KMS-11 (cell line): ENCODE data around the gene ERMARD.

ENCODE experiments used
- H2AFZ ChIP-seq: fragments of 200-600 bp; sonication (generic); 2 replicates; pipeline ENCODE4 v1.6.1; 2016; ENCODE audit warnings: antibody characterized with exemption, mixed run types, low read depth
- H3K27ac ChIP-seq: fragments of 200-600 bp; sonication (generic); 2 replicates; pipeline ENCODE4 v1.6.1; 2016; ENCODE audit warnings: mild to moderate bottlenecking, mixed run types
- H3K27me3 ChIP-seq: fragments of 200-600 bp; sonication (generic); 2 replicates; pipeline ENCODE4 v1.6.1; 2017; ENCODE audit warnings: mild to moderate bottlenecking, low read depth, mixed run types, moderate library complexity; ENCODE audit not compliant: insufficient read depth
- H3K36me3 ChIP-seq: fragments of 200-600 bp; sonication (generic); 2 replicates; pipeline ENCODE4 v1.6.1; 2017; ENCODE audit warnings: mild to moderate bottlenecking, mixed run types; ENCODE audit not compliant: insufficient read depth
- H3K4me1 ChIP-seq: fragments of 200-600 bp; sonication (generic); 2 replicates; pipeline ENCODE4 v1.6.1; 2016; ENCODE audit warnings: mild to moderate bottlenecking, low read depth, mixed run types; ENCODE audit not compliant: poor library complexity, severe bottlenecking
- H3K4me2 ChIP-seq: fragments of 200-600 bp; sonication (generic); 2 replicates; pipeline ENCODE4 v1.7.0; 2016; ENCODE audit warnings: mild to moderate bottlenecking, mixed run types
- H3K4me3 ChIP-seq: fragments of 200-600 bp; sonication (generic); IDR thresholded peaks from 2 replicates; pipeline ENCODE4 v1.6.1; 2017; ENCODE audit warnings: low read depth, low read length, mixed read lengths; ENCODE audit not compliant: insufficient read depth
- H3K79me2 ChIP-seq: fragments of 200-600 bp; sonication (generic); 2 replicates; pipeline ENCODE4 v1.6.1; 2016; ENCODE audit warnings: low read depth, mixed run types; ENCODE audit not compliant: insufficient read depth
- H3K9ac ChIP-seq: fragments of 200-600 bp; sonication (generic); 2 replicates; pipeline ENCODE4 v1.6.1; 2016; ENCODE audit warnings: mild to moderate bottlenecking, mixed run types
- H4K20me1 ChIP-seq: fragments of 200-600 bp; sonication (generic); 2 replicates; pipeline ENCODE4 v1.6.1; 2016; ENCODE audit warnings: mild to moderate bottlenecking, mixed run types; ENCODE audit not compliant: insufficient read depth
- CTCF ChIP-seq: fragments of 200-600 bp; sonication (generic); conservative IDR thresholded peaks from 2 replicates; pipeline ENCODE4 v1.6.1; 2017; ENCODE audit warnings: low read depth, mild to moderate bottlenecking, antibody characterized with exemption, low read length, moderate library complexity, mixed read lengths

The ERMARD gene

DNA sequence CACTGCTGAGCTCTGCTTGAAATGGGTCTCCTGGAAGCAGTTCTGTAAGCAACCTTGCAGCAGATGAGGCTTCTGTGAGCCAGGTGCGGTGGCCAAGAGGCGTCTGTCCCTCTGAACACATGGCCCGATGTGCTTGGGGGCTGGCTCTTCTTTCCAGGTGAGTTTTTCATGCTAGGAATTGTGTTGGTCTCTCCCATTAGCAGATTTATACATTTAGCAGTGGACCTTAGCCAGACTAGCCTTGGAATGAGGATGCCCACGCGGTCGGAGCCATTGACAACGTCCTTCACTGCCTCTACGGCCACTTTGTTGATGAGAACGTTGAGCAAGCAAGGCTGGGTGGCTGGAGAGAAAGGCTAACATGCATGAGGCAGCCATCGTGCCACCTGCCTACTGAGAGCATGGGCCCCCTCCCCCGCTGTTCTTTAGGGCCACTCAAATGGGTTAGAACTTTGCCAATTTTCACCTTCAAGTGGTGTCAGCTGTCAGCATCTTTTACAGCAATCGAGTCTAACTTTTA, 33.5 kb downstream of the ERMARD start:
- Histone ChIP-seq H2AFZ (no peak overlapping the region), H3K4me2 (no peak overlapping the region), H3K4me1 (peaks cover 2% of the 10 kb centered on the region), H3K27me3 (no peaks in the 10 kb centered on the region), H3K4me3 (no peak overlapping the region), H3K27ac (no peak overlapping the region), H4K20me1 (no peaks in the 10 kb centered on the region), H3K36me3 (no peaks in the 10 kb centered on the region), H3K9ac (no peak overlapping the region), H3K79me2 (no peaks in the 10 kb centered on the region)
- no peak for TF ChIP-seq CTCF

DNA sequence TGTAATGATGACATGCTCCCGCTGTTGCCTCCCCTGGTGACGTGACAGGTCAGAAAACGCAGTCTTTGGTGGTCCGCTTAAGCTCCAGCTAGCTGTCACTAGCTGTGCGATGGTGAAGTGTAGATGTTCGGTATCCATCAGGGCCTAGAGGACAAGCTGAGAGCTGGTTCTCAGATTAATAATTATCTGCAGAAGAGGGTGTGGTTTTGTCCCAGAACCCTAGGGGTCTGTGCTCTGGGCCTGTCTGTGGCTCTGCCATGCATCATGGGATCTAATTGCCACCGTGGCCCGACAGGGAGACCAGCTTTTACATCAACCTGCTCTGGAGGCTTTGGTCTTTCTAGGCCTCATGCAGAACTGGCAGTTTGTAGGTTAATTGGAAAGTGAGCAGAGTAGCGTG, 34.1 kb downstream of the ERMARD start:
- Histone ChIP-seq H3K4me1 (peaks cover 6% of the 10 kb centered on the region), H3K4me2 (no peak overlapping the region), H3K27me3 (no peaks in the 10 kb centered on the region), H3K4me3 (no peak overlapping the region), H3K9ac (no peak overlapping the region), H3K36me3 (no peaks in the 10 kb centered on the region), H3K79me2 (no peaks in the 10 kb centered on the region), H3K27ac (no peak overlapping the region), H2AFZ (no peak overlapping the region), H4K20me1 (no peaks in the 10 kb centered on the region)
- no peak for TF ChIP-seq CTCF

- peaks cover 6% of the 10 kb centered on the region for H3K4me1 ChIP-seq
- no peak overlapping the region for H3K27ac ChIP-seq
- no peak overlapping the region for H3K4me3 ChIP-seq
- no peak overlapping the region for H3K4me2 ChIP-seq
- H3K79me2 ChIP-seq, result no peaks in the 10 kb centered on the region
- no peaks in the 10 kb centered on the region for H4K20me1 ChIP-seq
- no peak for TF ChIP-seq CTCF
- no peak overlapping the region for H3K9ac ChIP-seq
- H3K27me3 ChIP-seq, result no peaks in the 10 kb centered on the region
- no peaks in the 10 kb centered on the region for H3K36me3 ChIP-seq
- no peak overlapping the region for H2AFZ ChIP-seq
Measured at GRCh38 chr6:169786349-169786748, 34.9 kb downstream of the ERMARD start.

DNA sequence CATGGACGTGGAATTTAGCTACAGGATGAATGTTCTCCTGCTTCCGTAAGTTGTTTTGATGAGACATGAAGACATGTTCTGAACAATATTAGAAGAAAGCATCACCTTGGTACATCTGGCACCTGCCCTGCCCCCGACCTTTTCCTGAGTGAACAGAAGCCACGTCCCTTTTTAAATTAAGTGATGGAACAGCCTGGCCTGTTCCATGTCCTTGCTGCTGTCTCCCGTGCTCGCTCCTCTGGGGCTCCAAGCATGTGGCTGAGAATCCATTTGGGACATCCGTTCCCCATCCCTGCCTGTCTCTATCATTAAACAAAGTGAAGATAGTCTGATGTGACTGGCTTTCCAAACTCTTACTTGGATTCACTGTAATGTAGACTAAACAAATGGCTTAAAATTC, 36.4 kb downstream of the ERMARD start:
- no peak for TF ChIP-seq CTCF
- Histone ChIP-seq H3K36me3 (no peaks in the 10 kb centered on the region), H3K4me3 (no peak overlapping the region), H2AFZ (no peak overlapping the region), H3K27me3 (no peaks in the 10 kb centered on the region), H3K9ac (no peak overlapping the region), H4K20me1 (no peaks in the 10 kb centered on the region), H3K4me2 (no peak overlapping the region), H3K4me1 (peaks cover 6% of the 10 kb centered on the region), H3K27ac (no peak overlapping the region), H3K79me2 (no peaks in the 10 kb centered on the region)

DNA sequence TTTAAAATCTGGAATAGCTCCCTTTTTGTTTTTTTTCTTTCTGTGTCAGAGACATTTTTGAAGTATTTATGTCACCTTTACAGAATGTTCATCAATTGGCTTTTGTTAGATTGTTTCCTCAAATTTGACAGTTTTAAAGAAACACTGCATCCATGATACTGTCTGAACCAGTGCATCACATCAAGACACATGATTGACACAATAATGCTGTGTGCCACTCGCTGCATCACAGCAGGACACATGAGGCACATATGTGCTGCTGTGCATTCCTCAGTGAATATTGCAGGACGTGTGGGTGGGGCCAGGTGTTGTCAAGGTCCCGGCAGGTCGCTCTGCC, 37.4 kb downstream of the ERMARD start:
- no peaks in the 10 kb centered on the region for H3K27me3 ChIP-seq

More for the DNA sequence above, 37.4 kb downstream of the ERMARD start:
- no peak overlapping the region for H3K4me2 ChIP-seq
- no peaks in the 10 kb centered on the region for H3K79me2 ChIP-seq
- H3K36me3 ChIP-seq, result no peaks in the 10 kb centered on the region
- H3K9ac ChIP-seq, result no peak overlapping the region
- H3K4me1 ChIP-seq, result peaks cover 6% of the 10 kb centered on the region
- no peak for TF ChIP-seq CTCF
- H2AFZ ChIP-seq, result no peak overlapping the region
- no peaks in the 10 kb centered on the region for H4K20me1 ChIP-seq
- H3K27ac ChIP-seq, result no peak overlapping the region
- H3K4me3 ChIP-seq, result no peak overlapping the region
